ENCODE measurements around the gene SYT8. TPM values are rescaled to one million over a fixed set of nuclear protein-coding genes. Genes with fewer than 3 reads are reported as not detected.

SYT8 gene
- total RNA-seq: 12.5 TPM
- long read RNA-seq, partial matches to known transcripts: 8 of 30 reads
- long read RNA-seq, other reads (novel, unspliced or antisense): 19 of 30 reads

- no peaks in the 10 kb centered on the region for H3K36me3 ChIP-seq
- no peak for DNase-seq
- no peak for TF ChIP-seq CTCF (IDR thresholded peaks at IDR 0.05)
- intact Hi-C loops (cut with DNase I): loop anchor here (2.0 kb wide), 1 partner anchor 142 kb away; no protein-coding TSS in a partner anchor
- peak within 1 kb of the TSS; percentile 78 for H3K27ac ChIP-seq
- ATAC-seq: no peak
- H3K4me1 ChIP-seq: peaks cover 29% of the 10 kb centered on the region
- no peak within 1 kb of the TSS for H3K4me3 ChIP-seq
- no peaks in the 10 kb centered on the region for H3K27me3 ChIP-seq
- H3K9me3 ChIP-seq: no peaks in the 10 kb centered on the region
Observed at GRCh38 chr11:1834779-1835670, at the start of gene SYT8. TSS of gene SYT8 (plus strand) at chr11:1834990. CDS start at chr11:1835106, 116 bp downstream.

GRCh38 chr11:1785749-1786413 is 48.9 kb upstream of the SYT8 start:
- no peaks in the 10 kb centered on the region for H3K4me1 ChIP-seq
- no peak overlapping the region for H3K27ac ChIP-seq
- no peaks in the 10 kb centered on the region for H3K9me3 ChIP-seq
- intact Hi-C loops (cut with DNase I): no loop called here
- ATAC-seq (peak; percentile 44), DNase-seq (no peak)
- no peak overlapping the region for H3K4me3 ChIP-seq
- TF ChIP-seq CTCF (IDR thresholded peaks at IDR 0.05): no peak
- H3K27me3 ChIP-seq: no peaks in the 10 kb centered on the region
- no peaks in the 10 kb centered on the region for H3K36me3 ChIP-seq

- Histone ChIP-seq H3K27me3 (no peaks in the 10 kb centered on the region), H3K4me3 (no peak overlapping the region), H3K27ac (no peak overlapping the region), H3K36me3 (no peaks in the 10 kb centered on the region), H3K9me3 (no peaks in the 10 kb centered on the region), H3K4me1 (no peaks in the 10 kb centered on the region)
- no peak for TF ChIP-seq CTCF (IDR thresholded peaks at IDR 0.05)
- intact Hi-C loops (cut with DNase I): no loop called here
- DNase-seq (no peak), ATAC-seq (no peak)
Observed at GRCh38 chr11:1786466-1786865, 48.3 kb upstream of the SYT8 start.

GRCh38 chr11:1791912-1792311 is 42.9 kb upstream of the SYT8 start:
- DNase-seq (no peak), ATAC-seq (no peak)
- TF ChIP-seq CTCF (IDR thresholded peaks at IDR 0.05): no peak
- no peaks in the 10 kb centered on the region for H3K4me1 ChIP-seq
- no peak overlapping the region for H3K4me3 ChIP-seq
- no peaks in the 10 kb centered on the region for H3K36me3 ChIP-seq
- H3K9me3 ChIP-seq: no peaks in the 10 kb centered on the region
- no peak overlapping the region for H3K27ac ChIP-seq
- intact Hi-C loops (cut with DNase I): no loop called here
- H3K27me3 ChIP-seq: no peaks in the 10 kb centered on the region

- DNase-seq (no peak), ATAC-seq (no peak)
- intact Hi-C loops (cut with DNase I): no loop called here
- Histone ChIP-seq H3K27ac (no peak overlapping the region), H3K4me1 (no peaks in the 10 kb centered on the region), H3K36me3 (no peaks in the 10 kb centered on the region), H3K27me3 (peaks cover 4% of the 10 kb centered on the region), H3K4me3 (no peak overlapping the region), H3K9me3 (no peaks in the 10 kb centered on the region)
- TF ChIP-seq CTCF (IDR thresholded peaks at IDR 0.05): no peak
Observed at GRCh38 chr11:1792461-1792860, 42.3 kb upstream of the SYT8 start.
